MCF 10A (cell line): Measurements from ENCODE around the gene USF3. TPM values are rescaled to one million over a fixed set of nuclear protein-coding genes. Genes with fewer than 3 reads are reported as not detected.

Source experiments
- BruUV-seq: library from RNA; stranded (reverse); fragments of 400-500 nt; replicated peaks from 2 replicates; lab custom pipeline; 2021; lab: Mats Ljungman, UMichigan
- CTCF ChIA-PET: fragments of 300-600 bp; sonication (Branson Sonifier 250); formaldehyde crosslinking; extraction: SDS; loops from one replicate; lab custom pipeline; 2021; ENCODE audit warnings: antibody characterized with exemption, inconsistent platforms; lab: Yijun Ruan, JAX
- POLR2A ChIA-PET: fragments of 300-600, 350-650 bp; sonication (Branson Sonifier 250); formaldehyde crosslinking; extraction: SDS; loops from one replicate; lab custom pipeline; 2020; ENCODE audit warnings: antibody characterized with exemption, inconsistent platforms; lab: Yijun Ruan, JAX
- DNase-seq: peaks from one replicate; pipeline ENCODE4 v3.0.0-alpha.2; 2018; ENCODE audit not compliant: unreplicated experiment
- H3K27ac Mint-ChIP-seq: one replicate; pipeline ENCODE4 v1.8.0; 2022; ENCODE audit warnings: mild to moderate bottlenecking, low read depth, mixed read lengths; ENCODE audit not compliant: unreplicated experiment
- H3K27me3 Mint-ChIP-seq: one replicate; pipeline ENCODE4 v1.8.0; 2022; ENCODE audit warnings: mixed read lengths; ENCODE audit not compliant: insufficient read depth, unreplicated experiment
- H3K36me3 Mint-ChIP-seq: one replicate; pipeline ENCODE4 v1.8.0; 2022; ENCODE audit warnings: mild to moderate bottlenecking, moderate library complexity, mixed read lengths; ENCODE audit not compliant: insufficient read depth, unreplicated experiment
- H3K4me1 Mint-ChIP-seq: one replicate; pipeline ENCODE4 v1.8.0; 2022; ENCODE audit warnings: mixed read lengths; ENCODE audit not compliant: insufficient read depth, unreplicated experiment
- H3K4me3 Mint-ChIP-seq: one replicate; pipeline ENCODE4 v1.8.0; 2022; ENCODE audit warnings: mild to moderate bottlenecking, moderate library complexity, mixed read lengths; ENCODE audit not compliant: unreplicated experiment
- H3K9me3 Mint-ChIP-seq: one replicate; pipeline ENCODE4 v1.8.0; 2022; ENCODE audit warnings: mixed read lengths; ENCODE audit not compliant: unreplicated experiment
- CTCF ChIP-seq: fragments of 200-600 bp; IDR thresholded peaks from one replicate; pipeline ENCODE4 v1.8.0; 2022; ENCODE audit warnings: antibody characterized with exemption, mild to moderate bottlenecking; ENCODE audit not compliant: unreplicated experiment
- intact Hi-C: fragments of 100-400 bp; cut with micrococcal nuclease; formaldehyde crosslinking; loops from 2 replicates; pipeline ENCODE4 v1.14.1; 2022
- total RNA-seq: library from RNA; stranded (reverse); gene quantifications from 2 replicates; pipeline ENCODE4 v1.2.3, GENCODE V29; 2022

Gene USF3
- total RNA-seq, 1 experiment from 2014 or later, result 11.9 TPM

DNA sequence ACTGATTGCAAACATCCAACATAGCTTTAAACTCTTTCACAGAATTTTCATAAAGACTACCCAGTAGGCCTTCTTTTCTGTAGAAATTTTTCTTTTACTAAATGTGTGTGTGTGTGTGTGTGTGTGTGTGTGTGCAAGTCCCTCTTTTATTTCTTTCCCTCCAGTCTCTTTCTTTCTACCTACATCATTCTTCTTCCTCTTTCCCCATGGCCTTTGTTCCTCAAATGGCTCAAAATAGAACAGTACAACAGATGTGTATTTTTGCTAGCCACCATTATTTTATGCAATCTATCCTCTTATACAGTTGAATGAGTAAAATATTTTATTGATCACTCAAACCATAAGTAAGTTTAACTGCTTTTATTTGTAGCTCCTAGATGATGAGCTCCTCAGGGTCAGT, 76.4 kb downstream of the USF3 start:
- intact Hi-C loops, result loop anchor here (10.0 kb wide), 1 partner anchor 295 kb away; no protein-coding TSS in a partner anchor
- TF ChIP-seq CTCF, result no peak
- BruUV-seq, result no TSS peak
- no peaks in the 10 kb centered on the region for H3K36me3 Mint-ChIP-seq
- H3K4me3 Mint-ChIP-seq, result no peak overlapping the region
- DNase-seq, result no peak
- H3K27ac Mint-ChIP-seq, result no peak overlapping the region
- POLR2A ChIA-PET, result interaction anchor here (0.9 kb wide), 1 partner anchor 128 kb away, joined by 5 read pairs; no protein-coding TSS in a partner anchor
- CTCF ChIA-PET, result interaction anchor here (0.7 kb wide), 1 partner anchor 125 kb away, joined by 3 read pairs; no protein-coding TSS in a partner anchor
- H3K4me1 Mint-ChIP-seq, result no peaks in the 10 kb centered on the region
- H3K9me3 Mint-ChIP-seq, result no peaks in the 10 kb centered on the region
- H3K27me3 Mint-ChIP-seq, result no peaks in the 10 kb centered on the region

DNA sequence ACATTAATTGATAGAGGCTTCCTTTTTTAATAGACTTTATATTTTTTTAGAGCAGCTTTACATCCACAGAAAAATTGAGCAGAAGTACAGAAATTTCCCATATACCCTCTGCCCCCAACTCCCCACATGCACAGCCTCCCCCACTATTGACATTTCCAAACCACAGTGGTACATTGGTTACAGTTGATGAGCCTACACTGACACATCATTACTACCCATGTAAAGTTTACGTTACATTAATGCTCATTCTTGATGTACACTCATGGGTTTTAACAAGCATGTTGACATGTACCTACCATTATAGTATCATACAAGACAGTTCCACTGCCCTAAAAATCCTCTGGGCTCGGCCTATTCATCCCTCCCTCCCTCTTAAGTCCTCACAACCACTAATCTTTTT, 78.7 kb downstream of the USF3 start:
- BruUV-seq, result no TSS peak
- no peak for DNase-seq
- H3K36me3 Mint-ChIP-seq, result no peaks in the 10 kb centered on the region
- no peaks in the 10 kb centered on the region for H3K9me3 Mint-ChIP-seq
- no peak overlapping the region for H3K4me3 Mint-ChIP-seq
- H3K27ac Mint-ChIP-seq, result no peak overlapping the region
- no peak for TF ChIP-seq CTCF
- ChIA-PET CTCF (interaction anchor here (0.7 to 2.6 kb wide), 6 partner anchors 8 to 329 kb away, joined by 3 to 13 read pairs (median 6); no protein-coding TSS in a partner anchor), POLR2A (no interaction called here)
- no peaks in the 10 kb centered on the region for H3K27me3 Mint-ChIP-seq
- H3K4me1 Mint-ChIP-seq, result no peaks in the 10 kb centered on the region
- intact Hi-C loops, result no loop called here

- POLR2A ChIA-PET, result no interaction called here
Measured at GRCh38 chr3:113615976-113616375, 80.5 kb downstream of the USF3 start.

GRCh38 chr3:113614402-113614801, 82.0 kb downstream of the USF3 start:
- no peaks in the 10 kb centered on the region for H3K36me3 Mint-ChIP-seq
- no TSS peak for BruUV-seq
- H3K9me3 Mint-ChIP-seq, result no peaks in the 10 kb centered on the region
- TF ChIP-seq CTCF, result no peak
- ChIA-PET CTCF (interaction anchor here (0.7 to 1.7 kb wide), 5 partner anchors 13 to 121 kb away, joined by 3 to 10 read pairs (median 3); no protein-coding TSS in a partner anchor), POLR2A (no interaction called here)
- H3K27me3 Mint-ChIP-seq, result no peaks in the 10 kb centered on the region
- H3K4me3 Mint-ChIP-seq, result no peak overlapping the region
- intact Hi-C loops, result no loop called here
- DNase-seq, result no peak
- no peaks in the 10 kb centered on the region for H3K4me1 Mint-ChIP-seq
- H3K27ac Mint-ChIP-seq, result no peak overlapping the region

More at GRCh38 chr3:113615976-113616375, 80.5 kb downstream of the USF3 start:
- H3K27me3 Mint-ChIP-seq, result no peaks in the 10 kb centered on the region
- H3K9me3 Mint-ChIP-seq, result no peaks in the 10 kb centered on the region
- H3K36me3 Mint-ChIP-seq, result no peaks in the 10 kb centered on the region
- intact Hi-C loops, result no loop called here
- BruUV-seq, result no TSS peak
- H3K27ac Mint-ChIP-seq, result no peak overlapping the region
- H3K4me1 Mint-ChIP-seq, result no peaks in the 10 kb centered on the region
- H3K4me3 Mint-ChIP-seq, result no peak overlapping the region
- no peak for DNase-seq
- no peak for TF ChIP-seq CTCF
- CTCF ChIA-PET, result interaction anchor here (1.0 to 2.0 kb wide), 3 partner anchors 24 to 328 kb away, joined by 4 to 6 read pairs (median 4); no protein-coding TSS in a partner anchor
